HPDE6-E6E7 (cell line): ENCODE data around the gene TOP2B.

Source experiments
- DNase-seq: peaks from one replicate; pipeline ENCODE4 v3.0.0; 2011; ENCODE audit warnings: missing footprints; ENCODE audit errors: extremely low spot score

The TOP2B gene

DNA sequence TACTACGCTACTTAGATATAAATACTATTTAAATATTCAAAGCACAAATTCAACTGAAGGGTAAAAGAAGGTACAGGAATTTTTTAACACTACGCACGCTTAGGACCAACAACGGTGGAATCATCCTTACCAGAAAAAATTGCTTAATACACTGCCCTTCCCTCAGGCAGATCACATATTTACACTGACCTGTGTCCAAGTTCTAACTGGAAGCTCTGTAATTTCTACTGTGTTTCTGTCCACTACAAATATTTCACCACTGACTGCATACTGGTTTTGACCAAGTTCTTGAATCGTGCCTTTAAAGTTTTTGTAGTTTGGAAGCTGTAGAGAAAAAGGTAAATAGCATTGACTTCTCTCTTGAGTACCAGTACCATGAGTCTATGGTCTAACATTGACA, 44.2 kb downstream of the TOP2B start:
- DNase-seq: no peak

DNA sequence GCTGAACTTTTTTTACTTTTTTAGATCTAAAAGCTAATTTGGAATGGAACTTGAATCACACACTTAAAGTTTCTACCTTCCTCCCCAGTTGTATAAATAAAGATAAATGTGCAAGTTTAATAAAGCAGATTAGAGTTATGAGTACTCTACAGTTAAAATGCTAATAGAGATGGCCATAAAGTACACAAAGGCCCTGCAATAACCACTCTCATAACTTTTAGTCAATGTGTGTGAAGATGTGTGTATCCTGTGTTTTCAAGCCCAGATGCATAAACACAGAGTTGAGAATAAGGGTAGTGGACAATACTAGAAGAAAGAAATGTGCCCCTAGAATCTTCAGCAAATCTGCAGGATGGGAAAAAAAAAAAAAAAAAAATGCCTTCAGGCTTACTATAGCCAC, 45.3 kb downstream of the TOP2B start:
- no peak for DNase-seq

DNA sequence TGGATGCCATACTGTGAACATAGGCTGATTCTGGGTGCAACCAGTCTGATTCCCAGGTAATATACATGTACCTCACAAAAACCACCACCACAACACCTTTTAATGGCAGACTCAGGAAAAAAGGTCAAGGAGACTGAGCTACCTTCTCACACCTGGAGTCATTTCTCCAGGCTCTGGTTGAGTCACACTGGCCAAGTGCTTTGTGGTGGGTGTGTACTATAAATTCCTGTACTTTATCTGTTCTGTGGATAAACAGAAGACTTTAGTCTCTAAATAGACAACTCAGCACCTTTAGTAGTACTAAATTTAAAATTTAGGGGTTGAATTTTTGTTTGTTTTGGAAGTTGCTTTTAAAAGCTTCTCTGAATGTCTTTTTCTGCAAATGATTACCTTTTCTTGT, 46.7 kb downstream of the TOP2B start:
- DNase-seq: no peak

DNA sequence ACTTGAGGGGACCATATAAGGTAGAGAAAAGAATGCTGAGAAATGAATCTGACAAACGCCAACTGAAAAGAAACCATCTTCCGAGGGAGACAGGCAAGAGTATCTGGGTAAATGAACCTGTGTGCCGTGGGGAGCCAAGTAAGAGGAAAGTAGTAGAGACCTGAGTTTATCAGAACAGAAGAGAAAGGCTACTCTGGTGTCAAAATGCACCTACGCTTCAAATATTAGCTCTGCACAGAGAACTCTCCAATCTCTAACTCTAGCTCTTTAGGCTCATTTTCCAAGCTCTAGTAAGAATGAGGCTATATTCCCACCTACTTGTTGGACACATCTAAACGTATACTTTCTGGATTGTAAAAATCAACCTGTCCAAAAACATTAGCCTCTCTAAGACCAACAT, 53.5 kb downstream of the TOP2B start:
- no peak for DNase-seq

DNA sequence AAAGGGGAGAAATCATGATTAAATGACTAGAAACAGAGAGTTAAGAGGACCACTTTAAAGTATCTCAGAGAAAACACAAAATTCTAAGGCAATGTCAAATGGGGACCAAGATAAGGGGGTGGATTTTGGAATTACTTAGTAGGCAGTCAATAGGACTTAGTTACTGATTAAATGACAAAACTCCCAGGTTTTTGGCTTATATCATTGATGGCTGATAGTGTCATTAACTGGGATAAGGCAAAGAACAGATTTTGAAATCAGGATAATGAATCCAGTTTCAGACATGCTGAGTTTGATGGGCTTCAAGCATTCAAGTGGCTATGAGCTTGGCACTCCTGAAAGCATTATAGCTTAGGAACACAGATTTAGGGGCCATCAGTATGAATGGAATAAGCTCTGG, 53.9 kb downstream of the TOP2B start:
- no peak for DNase-seq

DNA sequence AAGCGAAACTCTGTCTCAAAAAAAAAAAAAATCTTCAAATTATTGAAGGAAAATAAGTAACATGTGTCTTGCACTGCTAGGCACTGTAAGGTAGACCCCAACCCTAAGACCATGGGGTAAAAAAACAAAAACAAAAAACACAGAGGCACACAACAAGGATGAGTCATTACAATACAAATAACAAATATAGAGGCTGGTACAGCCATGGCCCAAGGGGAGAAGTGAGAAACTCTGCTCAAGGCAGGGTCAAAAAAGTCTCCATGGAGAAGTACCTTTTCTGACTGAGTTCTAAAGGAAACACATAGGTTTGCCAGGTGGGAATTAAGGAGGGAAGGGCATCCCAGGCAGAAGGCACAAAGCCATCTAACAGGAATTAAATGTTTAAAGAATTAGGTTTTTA, 54.5 kb downstream of the TOP2B start:
- no peak for DNase-seq

DNA sequence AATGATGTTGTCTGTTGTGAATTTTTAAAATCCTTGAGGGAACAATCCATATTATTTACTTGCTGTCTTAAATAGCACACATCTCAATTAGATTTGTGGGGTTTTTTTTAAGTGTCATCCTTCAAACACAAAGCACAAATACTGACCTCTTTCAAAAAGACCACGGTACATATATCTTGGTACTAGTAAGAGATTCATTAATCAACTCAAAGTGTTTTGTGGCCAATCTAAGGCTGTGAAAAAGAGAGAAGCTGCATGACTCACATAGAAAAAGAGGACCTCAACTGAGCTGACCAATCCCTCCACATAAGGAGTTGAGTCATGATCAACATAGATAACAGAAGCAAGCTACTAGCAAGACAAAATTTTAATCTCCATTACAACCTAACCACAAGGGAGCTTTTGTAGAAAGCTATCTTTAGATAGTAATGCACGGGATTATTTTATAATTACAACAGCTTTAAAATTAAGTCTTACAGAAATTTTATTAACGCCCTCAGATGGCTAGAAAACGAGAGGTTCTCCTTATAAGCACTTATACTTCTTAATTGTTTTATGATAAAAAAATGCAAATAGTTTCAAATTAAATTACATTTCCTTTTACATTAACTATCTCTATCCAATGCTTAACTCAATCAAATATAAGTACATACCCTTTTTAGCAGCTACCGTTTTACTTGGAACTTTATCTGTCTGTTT, 60.5 kb downstream of the TOP2B start:
- no peak for DNase-seq

DNA sequence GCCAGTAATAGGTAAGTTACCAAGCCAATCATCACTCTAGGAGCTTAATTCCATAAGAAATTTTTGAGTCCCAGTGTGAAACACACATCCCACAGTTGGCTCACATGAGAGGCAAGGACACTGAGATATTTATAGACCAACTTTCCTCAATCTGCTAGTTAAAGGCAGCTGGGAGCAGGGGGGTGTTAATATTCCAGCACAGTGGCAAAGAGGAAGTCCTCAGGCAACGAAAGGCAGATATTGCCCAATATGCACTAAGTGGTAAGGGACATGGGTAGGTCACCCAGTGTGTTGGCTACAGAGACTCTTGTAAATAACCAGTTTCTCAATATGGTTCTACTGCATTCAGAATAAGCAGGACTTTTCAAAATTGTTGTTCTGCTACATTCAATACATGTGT, 61.0 kb downstream of the TOP2B start:
- no peak for DNase-seq

DNA sequence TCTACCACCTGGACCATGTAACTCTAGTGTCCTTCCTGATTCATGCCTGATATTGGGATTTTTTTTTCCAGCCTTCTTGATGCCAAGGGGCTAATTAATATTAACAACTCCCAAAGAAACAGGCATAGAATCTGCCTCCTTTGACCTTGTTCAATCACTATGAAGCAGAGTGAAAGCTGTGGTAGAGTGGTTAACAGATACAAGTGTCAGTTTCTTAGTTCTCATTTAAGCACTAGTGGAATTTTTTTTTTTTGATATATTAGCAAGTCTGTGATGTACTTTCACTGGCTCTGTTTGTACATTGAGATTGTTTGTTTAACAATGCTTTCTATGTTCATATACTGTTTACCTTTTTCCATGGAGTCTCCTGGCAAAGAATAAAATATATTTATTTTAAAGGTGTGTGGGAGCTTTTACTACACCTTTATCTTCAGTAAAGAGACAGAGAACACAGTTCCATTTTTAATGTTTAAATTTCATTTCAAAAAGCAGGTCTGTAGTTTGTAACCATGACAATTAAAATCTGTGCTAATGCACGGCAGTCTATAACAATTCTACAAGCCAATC, 67.1 kb downstream of the TOP2B start:
- DNase-seq: no peak

DNA sequence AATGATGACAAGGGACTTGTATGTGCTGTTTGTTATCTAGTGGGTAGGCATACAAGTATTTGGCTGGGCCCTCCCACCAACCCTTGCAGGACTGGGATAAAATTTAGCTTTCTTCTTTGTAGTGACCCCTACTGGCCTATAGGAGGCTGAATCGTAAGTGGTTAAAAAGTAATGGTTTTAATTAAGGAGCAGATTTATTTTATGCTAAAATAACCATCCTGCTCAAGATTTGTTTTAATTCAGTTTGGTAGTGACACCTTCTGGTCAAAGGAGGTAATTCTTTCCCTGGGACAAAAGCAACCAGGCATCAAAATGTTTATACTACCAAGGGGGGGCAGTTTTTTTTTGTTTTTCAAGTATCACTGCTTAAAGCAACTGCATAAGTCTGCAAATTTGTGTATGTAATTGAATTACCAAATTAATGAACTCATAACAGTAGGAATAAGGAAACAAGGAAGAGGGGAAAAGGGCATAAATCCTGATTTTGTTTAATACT, 70.7 kb downstream of the TOP2B start:
- no peak for DNase-seq

DNA sequence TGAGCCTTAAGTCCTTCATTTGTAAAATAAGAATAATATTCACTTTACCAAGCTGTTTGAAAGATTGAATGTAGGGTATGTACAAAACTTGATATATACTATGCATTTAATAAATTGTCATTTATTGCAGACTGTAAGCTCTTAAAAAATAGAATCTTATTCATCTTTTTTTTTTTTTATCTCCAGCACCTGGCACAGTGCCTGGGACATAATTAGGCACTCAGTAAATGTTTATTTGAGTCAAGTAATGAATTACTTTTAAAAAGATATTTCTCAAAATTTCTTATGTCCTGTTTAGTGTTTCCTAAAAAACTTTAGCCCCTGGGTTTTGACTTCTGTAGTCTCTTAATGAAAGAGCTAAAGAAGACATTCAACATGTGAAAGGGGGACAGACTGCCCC, 71.7 kb downstream of the TOP2B start:
- DNase-seq: no peak

DNA sequence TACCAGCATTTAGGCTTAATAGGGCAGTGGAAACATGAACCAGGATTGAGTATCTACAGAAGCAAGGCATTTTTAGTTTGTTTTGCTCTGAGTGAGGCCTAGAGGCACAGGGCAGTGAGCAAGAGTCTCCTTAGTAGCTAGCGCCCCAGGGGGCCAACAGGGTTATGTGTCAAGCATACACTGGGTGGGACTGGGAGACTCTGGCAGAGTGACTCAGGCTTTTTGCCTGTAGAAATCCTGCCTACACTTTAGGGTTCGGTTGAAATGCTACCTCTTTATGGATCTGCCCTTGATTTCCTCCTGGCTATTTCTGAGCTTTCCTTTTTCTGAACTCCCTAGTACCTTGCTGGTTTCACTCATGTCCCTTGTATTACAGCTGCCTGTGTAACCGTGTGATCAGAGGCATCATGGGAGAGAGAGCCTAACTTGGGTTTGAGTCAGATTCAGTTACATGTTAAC, 72.2 kb downstream of the TOP2B start:
- no peak for DNase-seq

DNA sequence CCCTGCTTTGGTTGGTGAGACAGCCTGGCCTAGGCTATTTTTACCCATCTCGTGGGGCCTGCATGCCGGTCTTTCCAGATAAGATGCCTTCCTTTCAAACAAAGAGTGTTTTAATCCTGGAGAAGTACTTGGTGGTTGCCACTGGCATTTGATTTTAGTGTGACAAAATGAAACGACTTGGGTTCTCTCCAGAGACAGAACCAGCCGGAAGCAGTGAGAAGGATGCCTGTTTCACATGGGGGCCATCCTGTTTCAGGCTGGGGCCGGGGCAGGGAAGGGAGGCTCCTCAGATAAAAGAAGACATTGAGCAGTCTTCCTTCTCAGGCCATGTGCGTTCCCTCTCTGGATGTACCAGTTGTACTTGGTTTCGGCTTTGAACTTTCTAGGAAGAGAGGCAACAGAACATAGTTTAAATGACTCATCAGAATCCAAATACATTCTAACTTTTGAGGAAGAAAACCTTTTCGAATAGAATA, 74.9 kb downstream of the TOP2B start:
- DNase-seq: no peak

DNA sequence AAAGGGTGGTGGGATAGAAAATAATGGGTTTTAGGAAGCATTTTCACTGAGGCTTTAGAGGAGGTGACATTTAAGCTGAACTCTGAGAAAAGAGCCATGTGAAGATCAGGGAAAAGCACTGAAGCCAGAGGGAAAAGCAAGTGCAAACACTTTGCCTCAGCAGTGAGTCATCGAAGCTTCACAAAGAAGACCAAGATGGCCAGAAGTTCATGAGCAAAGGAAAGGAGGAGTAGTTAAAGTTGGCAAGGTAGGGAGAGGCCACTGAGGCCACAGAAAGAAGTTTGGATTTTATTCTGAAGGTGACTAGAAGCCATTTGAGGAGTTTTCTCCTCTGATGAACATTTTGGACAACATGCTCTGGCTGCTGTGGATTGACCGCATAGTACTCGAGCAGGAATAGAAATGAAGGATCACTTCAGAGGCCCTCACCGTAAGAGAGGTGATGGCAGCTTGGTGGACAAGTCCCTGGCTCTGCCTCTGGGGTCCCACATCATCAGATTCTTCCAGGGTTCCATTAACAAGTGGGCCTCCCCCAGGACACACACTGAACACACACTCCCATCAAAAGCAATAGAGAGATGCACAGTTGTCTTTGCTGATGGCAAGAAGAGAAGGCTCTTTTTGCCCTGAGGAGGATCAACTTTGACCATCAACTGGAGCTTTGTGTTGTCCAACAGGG, 75.5 kb downstream of the TOP2B start:
- no peak for DNase-seq

DNA sequence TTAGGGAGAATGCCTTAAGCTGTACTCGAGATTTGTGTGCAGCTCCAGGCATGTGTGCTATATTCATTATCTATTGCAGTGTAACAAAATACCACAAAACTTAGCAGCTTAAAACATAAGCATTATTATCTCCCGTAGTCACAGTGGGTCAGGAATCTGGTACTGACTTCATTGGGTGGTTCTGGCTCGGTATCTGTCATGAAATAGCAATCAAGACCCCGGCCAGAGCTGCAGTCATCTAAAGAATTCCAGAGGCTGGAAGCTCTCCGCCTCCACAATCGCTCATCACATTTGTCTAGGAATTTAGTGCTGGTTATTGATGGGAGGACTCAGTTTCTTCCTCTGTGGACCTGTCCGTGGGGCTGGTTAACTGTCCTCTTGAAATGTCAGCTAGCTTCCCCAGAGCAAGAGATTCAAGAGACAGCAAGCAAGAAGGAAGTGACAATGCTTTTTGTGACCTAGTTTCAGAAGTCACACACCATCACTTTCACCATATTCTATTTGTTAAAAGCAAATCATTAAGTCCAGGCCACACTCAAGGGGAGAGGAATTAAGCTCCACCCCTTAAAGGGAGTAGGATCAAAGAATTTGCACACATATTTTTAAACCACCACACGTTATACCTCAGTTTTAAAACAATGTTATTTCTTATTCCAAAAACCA, 76.1 kb downstream of the TOP2B start:
- no peak for DNase-seq

DNA sequence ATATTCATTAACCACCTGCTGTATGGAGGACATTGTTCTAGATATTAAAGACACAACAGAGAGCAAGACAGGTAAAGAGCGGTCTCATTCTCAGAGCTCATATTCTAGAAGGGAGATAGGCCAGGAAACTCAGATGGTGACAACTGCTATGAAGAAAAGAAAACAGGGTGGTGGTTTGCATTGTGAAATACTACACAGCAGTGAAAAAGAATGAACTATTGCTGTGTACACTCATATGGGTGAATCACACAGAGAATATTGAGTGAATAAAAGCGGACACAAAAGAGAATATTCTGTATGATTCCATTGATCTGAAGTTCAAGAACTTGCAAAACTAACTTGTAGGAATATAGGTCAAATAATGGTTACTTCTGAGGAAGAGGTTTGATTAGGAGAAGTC, 76.7 kb downstream of the TOP2B start:
- DNase-seq: no peak

DNA sequence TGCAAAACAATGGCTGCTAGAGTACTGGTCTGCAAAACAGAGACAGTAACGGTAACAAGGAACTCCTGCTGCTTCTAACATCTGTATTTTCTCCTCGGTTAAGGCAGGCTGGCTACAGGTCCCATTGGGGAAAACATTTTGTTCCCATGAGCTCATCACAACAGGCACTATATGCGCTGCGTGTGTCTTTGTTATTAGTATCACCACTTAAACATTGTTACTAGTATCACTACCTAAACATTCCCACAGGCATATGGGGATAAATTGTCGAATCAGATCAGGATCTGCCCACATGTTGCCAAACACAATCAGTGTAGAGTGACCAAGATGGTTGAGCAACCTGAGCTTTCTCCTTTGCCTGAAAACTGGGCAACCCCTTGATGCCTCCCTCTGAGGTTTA, 77.2 kb downstream of the TOP2B start:
- no peak for DNase-seq

DNA sequence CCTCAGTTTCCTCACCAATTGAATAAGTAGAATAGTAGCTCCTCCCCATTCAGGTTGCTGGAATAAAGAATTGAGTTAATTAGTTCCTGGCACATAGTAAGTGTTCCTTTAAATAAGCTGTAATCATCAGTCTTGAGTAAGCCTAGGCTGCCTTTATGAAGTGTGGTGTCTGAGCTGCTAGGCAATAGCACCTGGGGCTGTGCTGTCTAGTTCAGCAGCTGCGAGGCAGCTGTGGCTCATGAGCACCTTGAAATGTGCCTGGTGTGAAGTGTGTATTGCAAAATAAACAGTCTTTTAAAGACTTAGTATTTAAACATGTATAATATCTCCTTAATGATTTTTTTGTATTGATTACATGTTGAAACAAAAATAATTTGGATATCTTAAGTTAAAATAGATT, 77.6 kb downstream of the TOP2B start:
- DNase-seq: no peak

DNA sequence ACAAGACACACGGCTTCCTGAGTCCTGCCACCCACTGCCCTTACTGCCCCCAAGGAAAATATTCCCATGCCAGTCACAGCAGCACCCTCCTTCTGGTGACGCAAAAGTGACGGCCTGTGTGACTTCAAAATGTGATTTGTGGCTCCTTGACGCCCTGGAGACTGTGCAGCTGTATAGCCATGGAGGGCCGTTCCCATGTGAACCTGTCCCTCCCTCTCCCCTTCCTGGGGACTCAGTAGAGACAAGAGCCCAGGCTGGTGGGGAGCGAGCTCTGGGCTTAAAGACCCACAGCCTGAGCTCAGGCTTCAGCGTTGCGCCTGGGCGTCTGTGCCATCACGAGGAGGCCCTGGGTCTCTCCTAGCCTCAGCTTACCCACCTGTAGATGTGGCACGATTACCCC, 78.2 kb downstream of the TOP2B start:
- no peak for DNase-seq

DNA sequence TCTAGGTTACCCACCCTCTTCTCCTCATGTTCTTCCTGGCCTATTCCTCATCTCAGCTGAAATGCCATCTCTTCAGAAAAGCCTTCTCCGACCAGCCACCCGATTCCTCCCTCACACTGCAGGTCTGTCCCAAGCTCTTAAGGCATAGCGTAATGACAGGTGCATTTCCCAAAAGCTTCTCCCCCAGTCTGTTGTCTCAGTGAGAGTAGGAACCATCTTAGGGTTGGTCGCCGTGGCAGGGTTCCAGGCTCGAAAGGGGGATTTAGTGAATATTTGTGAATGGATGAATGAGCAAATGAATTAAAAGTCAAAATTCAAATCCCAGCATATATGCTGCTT, 78.6 kb downstream of the TOP2B start:
- no peak for DNase-seq

DNA sequence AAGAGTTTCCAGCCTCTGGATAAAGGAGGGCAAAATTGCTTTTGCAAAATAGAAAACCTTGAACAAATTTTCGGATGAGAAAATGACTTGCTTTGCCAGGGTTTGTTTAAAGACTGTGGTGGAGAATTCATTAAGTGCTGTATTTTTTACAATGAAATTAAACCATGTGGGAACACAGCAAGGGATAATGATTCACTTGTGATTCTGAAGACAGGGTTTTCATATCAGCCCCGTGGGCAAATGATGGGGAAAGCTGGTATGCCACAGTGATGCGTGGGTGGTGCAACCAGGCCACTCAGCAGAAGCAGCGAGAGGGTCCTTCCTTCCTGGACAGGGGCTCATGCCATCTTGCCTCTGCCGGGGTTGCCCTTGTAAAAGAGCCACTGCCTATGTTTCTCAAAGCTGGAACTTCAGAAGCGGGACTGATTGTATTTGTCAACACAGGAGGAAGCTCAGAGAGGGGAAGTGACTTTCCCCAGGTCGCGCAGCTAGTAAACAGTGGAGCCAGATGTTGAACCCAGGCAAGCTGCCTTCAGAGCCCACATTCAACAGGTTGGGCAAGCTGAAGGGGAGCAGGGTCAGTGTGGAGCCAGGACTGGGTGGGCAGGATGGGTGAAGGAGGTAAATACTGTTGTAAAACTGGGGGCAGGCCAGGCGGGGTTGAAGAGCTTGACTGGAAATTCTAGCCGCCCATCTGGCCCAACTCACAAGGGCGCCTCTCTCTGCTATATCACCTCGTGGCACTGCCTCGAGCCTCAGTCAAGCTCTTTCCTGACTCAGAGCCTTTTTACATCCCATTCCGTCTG, 79.1 kb downstream of the TOP2B start:
- DNase-seq: no peak
